ENCODE data around the gene JMJD8.

DNA sequence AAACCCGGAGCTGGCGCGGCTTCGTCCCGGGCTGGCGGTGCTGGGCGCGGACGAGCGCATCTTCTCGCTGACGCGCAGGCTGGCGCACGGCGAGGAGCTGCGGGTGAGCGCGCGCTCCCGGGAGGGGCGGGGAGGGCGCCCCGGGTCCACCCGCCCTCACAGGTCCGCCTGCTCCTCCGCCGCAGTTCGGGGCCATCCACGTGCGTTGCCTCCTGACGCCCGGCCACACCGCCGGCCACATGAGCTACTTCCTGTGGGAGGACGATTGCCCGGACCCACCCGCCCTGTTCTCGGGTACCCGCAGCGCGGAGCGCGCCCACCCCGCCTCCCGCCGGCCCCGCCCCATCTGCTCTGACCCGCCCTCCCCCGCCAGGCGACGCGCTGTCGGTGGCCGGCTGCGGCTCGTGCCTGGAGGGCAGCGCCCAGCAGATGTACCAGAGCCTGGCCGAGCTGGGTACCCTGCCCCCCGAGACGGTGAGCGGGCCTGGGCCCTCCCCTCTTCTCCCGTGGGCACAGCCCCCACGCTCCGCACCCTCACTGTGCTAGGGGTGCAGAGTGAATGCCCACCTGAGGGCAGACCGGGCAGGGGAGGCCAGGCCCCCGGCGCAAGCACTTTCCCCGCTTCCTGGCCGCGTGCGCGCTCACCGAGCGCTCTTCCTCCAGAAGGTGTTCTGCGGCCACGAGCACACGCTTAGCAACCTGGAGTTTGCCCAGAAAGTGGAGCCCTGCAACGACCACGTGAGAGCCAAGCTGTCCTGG lies 44.2 kb upstream of the JMJD8 start:
- TF ChIP-seq, protein P1, sequence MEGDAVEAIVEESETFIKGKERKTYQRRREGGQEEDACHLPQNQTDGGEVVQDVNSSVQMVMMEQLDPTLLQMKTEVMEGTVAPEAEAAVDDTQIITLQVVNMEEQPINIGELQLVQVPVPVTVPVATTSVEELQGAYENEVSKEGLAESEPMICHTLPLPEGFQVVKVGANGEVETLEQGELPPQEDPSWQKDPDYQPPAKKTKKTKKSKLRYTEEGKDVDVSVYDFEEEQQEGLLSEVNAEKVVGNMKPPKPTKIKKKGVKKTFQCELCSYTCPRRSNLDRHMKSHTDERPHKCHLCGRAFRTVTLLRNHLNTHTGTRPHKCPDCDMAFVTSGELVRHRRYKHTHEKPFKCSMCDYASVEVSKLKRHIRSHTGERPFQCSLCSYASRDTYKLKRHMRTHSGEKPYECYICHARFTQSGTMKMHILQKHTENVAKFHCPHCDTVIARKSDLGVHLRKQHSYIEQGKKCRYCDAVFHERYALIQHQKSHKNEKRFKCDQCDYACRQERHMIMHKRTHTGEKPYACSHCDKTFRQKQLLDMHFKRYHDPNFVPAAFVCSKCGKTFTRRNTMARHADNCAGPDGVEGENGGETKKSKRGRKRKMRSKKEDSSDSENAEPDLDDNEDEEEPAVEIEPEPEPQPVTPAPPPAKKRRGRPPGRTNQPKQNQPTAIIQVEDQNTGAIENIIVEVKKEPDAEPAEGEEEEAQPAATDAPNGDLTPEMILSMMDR (IDR thresholded peaks at IDR 0.05), result no peak
- TF ChIP-seq POLR2A (IDR thresholded peaks at IDR 0.05) (no peak), POLR2AphosphoS5 (IDR thresholded peaks at IDR 0.05; ENCODE audit: insufficient read depth in 1 of 2, low read depth in 1 of 2) (no peak)

All from vagina (tissue), 2 donors.